CD14-positive monocyte (primary cell): ENCODE measurements around the gene ELOVL6. TPM values are rescaled to one million over a fixed set of nuclear protein-coding genes. Genes with fewer than 3 reads are reported as not detected.
"Not testable (repeated sequence)": the region's sequence is repeated elsewhere in the genome, so short reads cannot be mapped to it uniquely, and the experiment has no call there.

Experiments used
- DNase-seq, 3 donors: peaks; one replicate each; pipeline ENCODE4 v3.0.0-alpha.2; 2011 to 2022
- H2AFZ ChIP-seq: 2 replicates; pipeline ENCODE4 v1.6.0; 2012; ENCODE audit warnings: mild to moderate bottlenecking, low read depth, low read length, inconsistent platforms; ENCODE audit not compliant: insufficient read depth, poor library complexity, severe bottlenecking
- H3K27ac ChIP-seq, 2 donors: 1 replicate in 1 of 2; 2 replicates in 1 of 2; pipeline ENCODE4 v1.5.1; 2012 to 2013; ENCODE audit warnings: low read length in 2 of 2, control low read depth in 1 of 2, inconsistent platforms in 1 of 2, low read depth in 1 of 2, mild to moderate bottlenecking in 1 of 2
- H3K27me3 ChIP-seq, 2 donors: one replicate each; pipeline versions ENCODE4 v1.6.0 to v1.6.1; 2011 to 2013; ENCODE audit warnings: low read length in 2 of 2; ENCODE audit not compliant: control insufficient read depth in 2 of 2, insufficient read depth in 2 of 2
- H3K36me3 ChIP-seq, 2 donors: replicated peaks in 1 of 2; 1 replicate in 1 of 2; 2 replicates in 1 of 2; pipeline versions ENCODE4 v1.5.1 to v1.6.1; 2012 to 2013; ENCODE audit warnings: low read length in 2 of 2, control low read depth in 1 of 2, inconsistent platforms in 1 of 2, mild to moderate bottlenecking in 1 of 2; ENCODE audit not compliant: insufficient read depth in 2 of 2, control insufficient read depth in 1 of 2
- H3K4me1 ChIP-seq, 2 donors: 1 replicate in 1 of 2; 2 replicates in 1 of 2; pipeline versions ENCODE4 v1.5.1 to v1.6.1; 2012 to 2013; ENCODE audit warnings: low read length in 2 of 2, control low read depth in 1 of 2, inconsistent platforms in 1 of 2, mild to moderate bottlenecking in 1 of 2, moderate library complexity in 1 of 2; ENCODE audit not compliant: insufficient read depth in 2 of 2, control insufficient read depth in 1 of 2
- H3K4me2 ChIP-seq: replicated peaks from 2 replicates; pipeline ENCODE3; 2012; ENCODE audit warnings: low read length, moderate library complexity, mild to moderate bottlenecking; ENCODE audit not compliant: poor library complexity, severe bottlenecking; ENCODE audit errors: extremely low read depth
- H3K4me3 ChIP-seq, 3 experiments: fragments of 200-600 bp in 1 of 3; sonication (generic) in 1 of 3; replicated peaks in 1 of 3; 1 replicate in 2 of 3; 2 replicates in 1 of 3; pipeline ENCODE4 v1.5.1; 2011 to 2013; ENCODE audit warnings: low read length in 3 of 3, mild to moderate bottlenecking in 3 of 3, control low read depth in 2 of 3, low read depth in 2 of 3, inconsistent platforms in 1 of 3, moderate library complexity in 1 of 3
- H3K79me2 ChIP-seq: 2 replicates; pipeline ENCODE4 v1.6.0; 2012; ENCODE audit warnings: mild to moderate bottlenecking, control low read depth, inconsistent platforms, low read length, moderate library complexity; ENCODE audit not compliant: insufficient read depth
- H3K9ac ChIP-seq: 2 replicates; pipeline ENCODE4 v1.6.0; 2017; ENCODE audit warnings: low read length, mild to moderate bottlenecking; ENCODE audit not compliant: insufficient read depth, poor library complexity, severe bottlenecking
- H3K9me3 ChIP-seq, 2 donors: replicated peaks in 1 of 2; 1 replicate in 1 of 2; 2 replicates in 1 of 2; pipeline versions ENCODE4 v1.5.1 to v1.6.1; 2012 to 2013; ENCODE audit warnings: low read length in 2 of 2, control low read depth in 1 of 2; ENCODE audit not compliant: control insufficient read depth in 1 of 2, insufficient read depth in 1 of 2
- H4K20me1 ChIP-seq: 2 replicates; pipeline ENCODE4 v1.6.0; 2012; ENCODE audit warnings: mild to moderate bottlenecking, low read length, control low read depth, moderate library complexity; ENCODE audit not compliant: insufficient read depth
- H3K27ac Mint-ChIP-seq, 7 donors: one replicate each; pipeline ENCODE4 v1.8.0; 2020; ENCODE audit warnings: mild to moderate bottlenecking in 7 of 7, mixed read lengths in 7 of 7, moderate library complexity in 6 of 7, inconsistent platforms in 2 of 7
- H3K27me3 Mint-ChIP-seq, 3 donors: one replicate each; pipeline ENCODE4 v1.8.0; 2021 to 2022; ENCODE audit warnings: low read depth in 3 of 3, mild to moderate bottlenecking in 3 of 3, mixed read lengths in 3 of 3, moderate library complexity in 3 of 3, inconsistent platforms in 1 of 3
- H3K36me3 Mint-ChIP-seq, 2 donors: one replicate each; pipeline ENCODE4 v1.8.0; 2020; ENCODE audit warnings: mixed read lengths in 2 of 2, inconsistent platforms in 1 of 2, mild to moderate bottlenecking in 1 of 2
- H3K4me1 Mint-ChIP-seq: one replicate; pipeline ENCODE4 v1.8.0; 2020; ENCODE audit warnings: mild to moderate bottlenecking, mixed read lengths
- H3K4me3 Mint-ChIP-seq, 2 donors: one replicate each; pipeline ENCODE4 v1.8.0; 2020; ENCODE audit warnings: mild to moderate bottlenecking in 2 of 2, mixed read lengths in 2 of 2, moderate library complexity in 1 of 2
- H3K9me3 Mint-ChIP-seq, 7 donors: one replicate each; pipeline ENCODE4 v1.8.0; 2020 to 2022; ENCODE audit warnings: mixed read lengths in 7 of 7, mild to moderate bottlenecking in 6 of 7, moderate library complexity in 6 of 7, inconsistent platforms in 2 of 7
- whole genome bisulfite sequencing: methylation state at CpG from one replicate; pipeline ENCODE4 v1.1.5; 2013; ENCODE audit warnings: missing lambda C conversion rate; ENCODE audit not compliant: insufficient coverage; 5-methylcytosine and 5-hydroxymethylcytosine counted together
- intact Hi-C, 2 donors: fragments of 100-400 bp; cut with micrococcal nuclease; formaldehyde crosslinking; loops; one replicate each; pipeline versions ENCODE4 v1.15.0 to v1.15.1; 2023
- polyA plus RNA-seq, 3 donors: library from polyadenylated mRNA; depleted of rRNA in 1 of 3; unstranded in 2 of 3; stranded (reverse) in 1 of 3; fragments of 300-500 nt in 2 of 3; fragments of >200 nt in 1 of 3; fragmentation: Illumina TruSeq in 2 of 3; gene quantifications; 1 replicate in 2 of 3; 2 replicates in 1 of 3; pipeline ENCODE4 v1.2.3, GENCODE V29; 2012 to 2021
- TF ChIP-seq, protein P1 (sequence below): fragments of 200-600 bp; IDR thresholded peaks from one replicate; pipeline ENCODE4 v1.8.0; 2022; ENCODE audit warnings: antibody characterized with exemption, mild to moderate bottlenecking

Gene ELOVL6
- polyA plus RNA-seq, 3 donors, result 0.11 to 0.19 TPM; not detected in 1

GRCh38 chr4:110224812-110225211 is 26.4 kb upstream of the ELOVL6 start:
- intact Hi-C loops, result no loop called here
- no peak for DNase-seq
- TF ChIP-seq, protein P1, sequence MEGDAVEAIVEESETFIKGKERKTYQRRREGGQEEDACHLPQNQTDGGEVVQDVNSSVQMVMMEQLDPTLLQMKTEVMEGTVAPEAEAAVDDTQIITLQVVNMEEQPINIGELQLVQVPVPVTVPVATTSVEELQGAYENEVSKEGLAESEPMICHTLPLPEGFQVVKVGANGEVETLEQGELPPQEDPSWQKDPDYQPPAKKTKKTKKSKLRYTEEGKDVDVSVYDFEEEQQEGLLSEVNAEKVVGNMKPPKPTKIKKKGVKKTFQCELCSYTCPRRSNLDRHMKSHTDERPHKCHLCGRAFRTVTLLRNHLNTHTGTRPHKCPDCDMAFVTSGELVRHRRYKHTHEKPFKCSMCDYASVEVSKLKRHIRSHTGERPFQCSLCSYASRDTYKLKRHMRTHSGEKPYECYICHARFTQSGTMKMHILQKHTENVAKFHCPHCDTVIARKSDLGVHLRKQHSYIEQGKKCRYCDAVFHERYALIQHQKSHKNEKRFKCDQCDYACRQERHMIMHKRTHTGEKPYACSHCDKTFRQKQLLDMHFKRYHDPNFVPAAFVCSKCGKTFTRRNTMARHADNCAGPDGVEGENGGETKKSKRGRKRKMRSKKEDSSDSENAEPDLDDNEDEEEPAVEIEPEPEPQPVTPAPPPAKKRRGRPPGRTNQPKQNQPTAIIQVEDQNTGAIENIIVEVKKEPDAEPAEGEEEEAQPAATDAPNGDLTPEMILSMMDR, result no peak
- WGBS, result 30% methylated on average over 3 of the region's 4 CpGs
- Histone ChIP-seq H2AFZ (no peak overlapping the region), H3K9me3 (no peaks in the 10 kb centered on the region), H3K36me3 (no peaks in the 10 kb centered on the region), H3K27ac (no peak overlapping the region), H3K9ac (no peak overlapping the region), H3K4me3 (no peak overlapping the region), H3K27me3 (no peaks in the 10 kb centered on the region), H3K79me2 (no peaks in the 10 kb centered on the region), H3K4me2 (no peak overlapping the region), H3K4me1 (no peaks in the 10 kb centered on the region), H4K20me1 (no peaks in the 10 kb centered on the region)
- Mint-ChIP-seq H3K36me3 (no peaks in the 10 kb centered on the region), H3K4me3 (no peak overlapping the region), H3K27me3 (peaks cover 0 to 10% (median 5%) of the 10 kb centered on the region in 3 donors), H3K9me3 (peaks cover 0 to 3% (median 0%) of the 10 kb centered on the region in 7 donors), H3K4me1 (no peaks in the 10 kb centered on the region), H3K27ac (no peak overlapping the region)

GRCh38 chr4:110224142-110224541 is 25.7 kb upstream of the ELOVL6 start:
- peaks cover 0 to 10% (median 5%) of the 10 kb centered on the region in 3 donors for H3K27me3 Mint-ChIP-seq
- H2AFZ ChIP-seq, result no peak overlapping the region
- no peaks in the 10 kb centered on the region for H3K27me3 ChIP-seq
- no peaks in the 10 kb centered on the region for H4K20me1 ChIP-seq
- no peak overlapping the region for H3K27ac ChIP-seq
- TF ChIP-seq, protein P1, result no peak
- H3K4me1 Mint-ChIP-seq, result no peaks in the 10 kb centered on the region
- DNase-seq, result no peak
- H3K4me3 ChIP-seq, result no peak overlapping the region
- H3K36me3 Mint-ChIP-seq, result no peaks in the 10 kb centered on the region
- peaks cover under 1 to 5% (median 2%) of the 10 kb centered on the region in 7 donors for H3K9me3 Mint-ChIP-seq
- no peak overlapping the region for H3K27ac Mint-ChIP-seq
- H3K4me3 Mint-ChIP-seq, result no peak overlapping the region
- no peaks in the 10 kb centered on the region for H3K36me3 ChIP-seq
- no peak overlapping the region for H3K4me2 ChIP-seq
- intact Hi-C loops, result no loop called here
- no peak overlapping the region for H3K9ac ChIP-seq
- H3K4me1 ChIP-seq, result no peaks in the 10 kb centered on the region
- 100% methylated on average over 2 of the region's 2 CpGs for WGBS
- no peaks in the 10 kb centered on the region for H3K79me2 ChIP-seq
- no peaks in the 10 kb centered on the region for H3K9me3 ChIP-seq

DNA sequence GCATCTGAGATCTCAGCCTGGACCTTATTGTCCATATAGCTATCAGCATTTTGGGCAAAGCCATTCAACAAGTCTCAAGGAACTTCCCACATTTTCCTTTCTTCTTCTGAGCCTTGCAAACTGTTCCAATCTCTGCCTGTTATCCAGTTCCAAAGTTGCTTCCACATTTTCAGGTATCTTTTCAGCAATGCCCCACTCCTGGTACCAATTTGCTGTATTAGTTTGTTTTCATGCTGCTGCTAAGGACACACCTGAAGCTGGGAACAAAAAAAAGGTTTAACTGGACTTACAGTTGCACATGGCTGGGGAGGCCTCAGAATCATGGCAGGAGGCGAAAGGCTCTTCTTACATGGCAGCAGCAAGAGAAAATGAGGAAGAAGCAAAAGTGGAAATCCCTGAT is 20.5 kb upstream of the ELOVL6 start:
- H3K9ac ChIP-seq, H3K27me3 ChIP-seq, H3K79me2 ChIP-seq, H3K4me1 Mint-ChIP-seq, DNase-seq, H3K36me3 ChIP-seq, H2AFZ ChIP-seq, H3K36me3 Mint-ChIP-seq, intact Hi-C loops, H3K27me3 Mint-ChIP-seq, H3K9me3 ChIP-seq, H3K27ac ChIP-seq, H3K4me3 Mint-ChIP-seq, H3K4me1 ChIP-seq, H3K4me3 ChIP-seq, H3K27ac Mint-ChIP-seq, H4K20me1 ChIP-seq, H3K4me2 ChIP-seq: not testable (repeated sequence)
- peaks cover 7 to 15% (median 10%) of the 10 kb centered on the region in 7 donors for H3K9me3 Mint-ChIP-seq
- WGBS, result no CpG with 5 or more reads among the region's 1 CpG
